Right lobe of liver (tissue), 4 donors: ENCODE measurements around the gene FABP3.

Source experiments
- POLR2A ChIP-seq: fragments of 450-650 bp; IDR thresholded peaks from one replicate; pipeline ENCODE4 v1.6.1; 2017; ENCODE audit warnings: antibody characterized with exemption, mild to moderate bottlenecking
- TF ChIP-seq, protein P1 (sequence below), 4 donors: fragments of 200-600 bp in 3 of 4; fragments of 450-650 bp in 1 of 4; IDR thresholded peaks; one replicate each; pipeline versions ENCODE4 v1.5.1 to v1.8.0; 2016 to 2022; ENCODE audit warnings: antibody characterized with exemption in 4 of 4, mild to moderate bottlenecking in 2 of 4
- donor health status: DM: no; HTN: no; CAD: no.
- donor health status: DM: no; HTN: no; CAD: no.
- donor health status: DM: no; HTN: yes; CAD: no.

DNA sequence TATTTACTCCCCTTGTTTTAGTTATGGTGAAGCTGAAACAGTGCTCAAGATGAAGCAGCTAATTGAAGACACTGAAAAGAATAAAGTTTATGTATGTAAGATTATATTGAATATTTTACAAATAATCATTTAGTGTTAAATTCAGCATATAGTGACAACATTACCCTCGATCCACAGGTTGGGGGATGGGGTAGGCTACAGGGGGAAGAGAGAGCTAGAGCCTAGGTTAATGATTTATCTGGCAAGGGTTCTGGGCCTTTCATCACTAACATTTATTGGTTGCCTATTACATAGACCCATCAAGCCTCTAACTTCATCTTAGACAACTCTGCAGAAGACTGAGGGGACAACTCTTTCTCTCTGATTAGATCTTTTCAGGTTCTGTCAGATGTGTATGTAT is 54.7 kb downstream of the FABP3 start:
- TF ChIP-seq, protein P1, sequence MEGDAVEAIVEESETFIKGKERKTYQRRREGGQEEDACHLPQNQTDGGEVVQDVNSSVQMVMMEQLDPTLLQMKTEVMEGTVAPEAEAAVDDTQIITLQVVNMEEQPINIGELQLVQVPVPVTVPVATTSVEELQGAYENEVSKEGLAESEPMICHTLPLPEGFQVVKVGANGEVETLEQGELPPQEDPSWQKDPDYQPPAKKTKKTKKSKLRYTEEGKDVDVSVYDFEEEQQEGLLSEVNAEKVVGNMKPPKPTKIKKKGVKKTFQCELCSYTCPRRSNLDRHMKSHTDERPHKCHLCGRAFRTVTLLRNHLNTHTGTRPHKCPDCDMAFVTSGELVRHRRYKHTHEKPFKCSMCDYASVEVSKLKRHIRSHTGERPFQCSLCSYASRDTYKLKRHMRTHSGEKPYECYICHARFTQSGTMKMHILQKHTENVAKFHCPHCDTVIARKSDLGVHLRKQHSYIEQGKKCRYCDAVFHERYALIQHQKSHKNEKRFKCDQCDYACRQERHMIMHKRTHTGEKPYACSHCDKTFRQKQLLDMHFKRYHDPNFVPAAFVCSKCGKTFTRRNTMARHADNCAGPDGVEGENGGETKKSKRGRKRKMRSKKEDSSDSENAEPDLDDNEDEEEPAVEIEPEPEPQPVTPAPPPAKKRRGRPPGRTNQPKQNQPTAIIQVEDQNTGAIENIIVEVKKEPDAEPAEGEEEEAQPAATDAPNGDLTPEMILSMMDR (IDR thresholded peaks at IDR 0.05) = no peak
- no peak for TF ChIP-seq POLR2A
